GM23338 (cell line): ENCODE measurements around the gene FLYWCH1. TPM values are rescaled to one million over a fixed set of nuclear protein-coding genes. Genes with fewer than 3 reads are reported as not detected.

ENCODE experiments used
- ATAC-seq: fragments of 200-7000 bp; cut with Tn5 transposase; 3 replicates; pipeline ENCODE4 v1.9.1; 2020
- DNase-seq: peaks from one replicate; pipeline ENCODE4 v3.0.0-alpha.2; 2015; ENCODE audit warnings: low spot score
- H2AFZ ChIP-seq: fragments of 200-600 bp; sonication (generic); 2 replicates; pipeline ENCODE4 v1.8.0; 2016; ENCODE audit warnings: antibody characterized with exemption, mild to moderate bottlenecking, moderate library complexity
- H3F3A ChIP-seq: fragments of 200-600 bp; sonication (generic); replicated peaks from 2 replicates; pipeline ENCODE4 v1.8.0; 2017; ENCODE audit warnings: antibody characterized with exemption, mixed run types, low read depth
- H3K27ac ChIP-seq: fragments of 200-600 bp; sonication (generic); 2 replicates; pipeline ENCODE4 v1.6.1; 2016; ENCODE audit warnings: low read depth
- H3K27me3 ChIP-seq: fragments of 200-600 bp; sonication (generic); 2 replicates; pipeline ENCODE4 v1.8.0; 2016; ENCODE audit warnings: mild to moderate bottlenecking, mixed run types, moderate library complexity; ENCODE audit not compliant: insufficient read depth
- H3K36me3 ChIP-seq: fragments of 200-600 bp; sonication (generic); 2 replicates; pipeline ENCODE4 v1.8.0; 2016; ENCODE audit warnings: mild to moderate bottlenecking; ENCODE audit not compliant: insufficient read depth
- H3K4me1 ChIP-seq: fragments of 200-600 bp; sonication (generic); 2 replicates; pipeline ENCODE4 v1.8.0; 2016; ENCODE audit warnings: mild to moderate bottlenecking, moderate library complexity; ENCODE audit not compliant: insufficient read depth
- H3K4me2 ChIP-seq: fragments of 200-600 bp; sonication (generic); 2 replicates; pipeline ENCODE4 v1.7.1; 2017; ENCODE audit warnings: mixed run types
- H3K4me3 ChIP-seq: fragments of 200-600 bp; sonication (generic); 2 replicates; pipeline ENCODE4 v1.6.1; 2016; ENCODE audit warnings: mixed run types
- H3K79me2 ChIP-seq: fragments of 200-600 bp; sonication (generic); replicated peaks from 2 replicates; pipeline ENCODE4 v1.8.0; 2017; ENCODE audit warnings: mild to moderate bottlenecking; ENCODE audit not compliant: insufficient read depth
- H3K9me2 ChIP-seq: fragments of 200-600 bp; sonication (generic); 2 replicates; pipeline ENCODE4 v1.8.0; 2017; ENCODE audit not compliant: insufficient read depth
- H4K20me1 ChIP-seq: fragments of 200-600 bp; sonication (generic); replicated peaks from 2 replicates; pipeline ENCODE4 v1.8.0; 2017; ENCODE audit warnings: mild to moderate bottlenecking; ENCODE audit not compliant: insufficient read depth
- H3K27ac Mint-ChIP-seq: 2 replicates; pipeline ENCODE4 v1.8.0; 2020; ENCODE audit warnings: inconsistent platforms, mild to moderate bottlenecking, moderate library complexity, mixed read lengths
- H3K27me3 Mint-ChIP-seq: 3 replicates; pipeline ENCODE4 v1.8.0; 2022; ENCODE audit warnings: low read depth, mild to moderate bottlenecking, moderate library complexity, mixed read lengths, inconsistent platforms; ENCODE audit not compliant: insufficient read depth, poor library complexity
- H3K36me3 Mint-ChIP-seq: 3 replicates; pipeline ENCODE4 v1.8.0; 2021; ENCODE audit warnings: low read depth, mild to moderate bottlenecking, inconsistent platforms, moderate library complexity, mixed read lengths
- H3K4me1 Mint-ChIP-seq: 3 replicates; pipeline ENCODE4 v1.8.0; 2020; ENCODE audit warnings: mild to moderate bottlenecking, inconsistent platforms, mixed read lengths
- H3K4me3 Mint-ChIP-seq: 3 replicates; pipeline ENCODE4 v1.8.0; 2021; ENCODE audit warnings: moderate library complexity, mild to moderate bottlenecking, inconsistent platforms, mixed read lengths
- H3K9me3 Mint-ChIP-seq: 3 replicates; pipeline ENCODE4 v1.8.0; 2020; ENCODE audit warnings: moderate library complexity, mild to moderate bottlenecking, inconsistent platforms, mixed read lengths
- JUNB ChIP-seq: IDR thresholded peaks from one replicate; pipeline ENCODE4 v1.6.1; 2016; ENCODE audit warnings: antibody characterized with exemption; ENCODE audit not compliant: unreplicated experiment
- NANOG ChIP-seq: IDR thresholded peaks from 2 replicates; pipeline ENCODE4 v1.6.1; 2016; ENCODE audit warnings: antibody characterized with exemption, borderline replicate concordance
- POLR2AphosphoS5 ChIP-seq: IDR thresholded peaks from 2 replicates; pipeline ENCODE4 v1.6.1; 2016; ENCODE audit warnings: antibody characterized with exemption, low read depth
- REST ChIP-seq: IDR thresholded peaks from one replicate; pipeline ENCODE4 v1.6.1; 2018; ENCODE audit warnings: antibody characterized with exemption; ENCODE audit not compliant: unreplicated experiment
- STAT1 ChIP-seq: IDR thresholded peaks from one replicate; pipeline ENCODE4 v1.6.1; 2016; ENCODE audit warnings: antibody characterized with exemption; ENCODE audit not compliant: unreplicated experiment
- ZNF331 ChIP-seq: fragments of 250-450 bp; sonication (Bioruptor Pico); IDR thresholded peaks from 2 replicates; pipeline ENCODE4 v1.5.0; 2020; ENCODE audit warnings: low read depth, mild to moderate bottlenecking, moderate library complexity
- polyA plus RNA-seq: library from polyadenylated mRNA; unstranded; fragments of >200 nt; fragmentation: Nextera tagmentation; extraction: Ambion mirVana; gene quantifications from 2 replicates; pipeline ENCODE4 v1.2.1, GENCODE V29; 2016
- total RNA-seq: library from RNA; depleted of rRNA; stranded (reverse); fragments of >200 nt; shearing (Covaris generic); gene quantifications from 2 replicates; pipeline ENCODE4 v1.2.3, GENCODE V29; 2014
- TF ChIP-seq, protein P1 (sequence below), 2 experiments: fragments of 200-600 bp in 1 of 2; sonication (generic) in 1 of 2; conservative IDR thresholded peaks; 2 replicates each; pipeline versions ENCODE4 v1.5.1 to v1.6.1; 2016 to 2017; ENCODE audit warnings: antibody characterized with exemption in 2 of 2, low read depth in 2 of 2, mild to moderate bottlenecking in 2 of 2, moderate library complexity in 1 of 2
- TF ChIP-seq, protein P2 (sequence below): fragments of 250-450 bp; sonication (Bioruptor Pico); IDR thresholded peaks from 2 replicates; pipeline ENCODE4 v1.5.0; 2020; ENCODE audit warnings: mild to moderate bottlenecking, moderate library complexity

The FLYWCH1 gene
- total and polyA plus RNA-seq, 2 experiments from 2014 or later, result 6.0 to 29.3 TPM

- peaks cover 4% of the 10 kb centered on the region; the same call in 2 of the 3 replicates for H3K4me1 Mint-ChIP-seq
- Histone ChIP-seq H3K9me2 (no peaks in the 10 kb centered on the region), H2AFZ (no peak overlapping the region), H3K27me3 (no peaks in the 10 kb centered on the region), H4K20me1 (no peaks in the 10 kb centered on the region), H3K36me3 (no peaks in the 10 kb centered on the region), H3K27ac (no peak overlapping the region), H3F3A (0 out of 2 replicates have a peak, but pooled peaks cover 4% of the 10 kb centered on the region), H3K4me1 (no peaks in the 10 kb centered on the region; the same call in 1 of the 2 replicates), H3K4me3 (no peak overlapping the region), H3K4me2 (no peak overlapping the region), H3K79me2 (no peaks in the 10 kb centered on the region)
- TF ChIP-seq STAT1, result no peak
- TF ChIP-seq NANOG, result no peak
- no peak for TF ChIP-seq ZNF331 (CRISPR knock-in tag)
- no peak for TF ChIP-seq JUNB
- TF ChIP-seq POLR2AphosphoS5, result no peak
- H3K36me3 Mint-ChIP-seq, result no peaks in the 10 kb centered on the region; the same call in 2 of the 3 replicates
- H3K27me3 Mint-ChIP-seq, result peaks cover 15% of the 10 kb centered on the region
- H3K27ac Mint-ChIP-seq, result no peak overlapping the region
- H3K9me3 Mint-ChIP-seq, result no peaks in the 10 kb centered on the region
- no peak for DNase-seq
- ATAC-seq, result no peak
- no peak overlapping the region for H3K4me3 Mint-ChIP-seq
These were observed 11.1 kb upstream of the FLYWCH1 start for GRCh38 chr16:2900526-2901075.

DNA sequence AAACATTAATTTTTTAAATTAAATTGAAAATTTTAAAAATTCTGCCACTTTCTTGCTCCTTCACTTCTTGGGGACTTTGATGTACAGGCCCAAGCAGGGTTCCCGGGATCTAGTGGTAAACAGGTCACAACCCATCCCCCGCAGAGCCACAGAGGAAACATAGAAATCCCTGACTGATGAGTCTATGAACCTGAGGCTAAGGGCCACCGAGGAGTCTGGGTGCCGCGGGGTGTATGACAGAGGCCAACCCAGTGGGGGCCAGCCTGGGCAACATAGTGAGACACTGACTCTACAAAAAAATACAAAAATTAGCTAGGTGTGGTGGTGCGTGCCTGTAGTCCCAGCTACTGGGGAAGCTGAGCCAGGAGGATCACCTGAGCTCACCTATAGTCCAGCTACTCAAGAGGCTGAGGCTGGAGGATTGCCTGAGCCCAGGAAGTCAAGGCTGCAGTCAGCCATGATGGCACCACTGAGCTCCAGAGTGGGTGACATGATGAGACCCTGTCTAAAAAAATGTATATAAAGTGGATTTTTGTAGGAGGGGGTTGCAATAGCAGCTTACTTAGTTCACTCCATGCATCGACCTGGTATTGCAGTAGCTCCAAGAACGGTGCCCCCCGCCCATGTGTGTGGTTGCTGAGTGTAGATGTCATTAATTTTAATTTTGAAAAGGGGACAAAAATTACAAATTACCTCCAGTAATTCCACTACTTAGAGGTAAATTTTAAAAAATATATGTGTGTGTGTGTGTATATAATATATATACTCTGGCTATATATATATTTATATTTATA, 9.2 kb upstream of the FLYWCH1 start:
- no peaks in the 10 kb centered on the region for H3K27me3 ChIP-seq
- Mint-ChIP-seq H3K9me3 (peaks cover 10% of the 10 kb centered on the region), H3K27me3 (peaks cover 23% of the 10 kb centered on the region), H3K27ac (no peak overlapping the region), H3K36me3 (no peaks in the 10 kb centered on the region; the same call in 2 of the 3 replicates), H3K4me1 (peaks cover 15% of the 10 kb centered on the region), H3K4me3 (no peak overlapping the region)
- no peak overlapping the region for H3K4me2 ChIP-seq
- H3K4me3 ChIP-seq, result no peak overlapping the region
- H3K79me2 ChIP-seq, result no peaks in the 10 kb centered on the region
- ATAC-seq, result no peak
- peak; percentile 46 for DNase-seq
- H3F3A ChIP-seq, result peaks cover 4% of the 10 kb centered on the region; the same call in 1 of the 2 replicates
- no peaks in the 10 kb centered on the region for H3K9me2 ChIP-seq
- no peaks in the 10 kb centered on the region; the same call in 1 of the 2 replicates for H3K4me1 ChIP-seq
- H2AFZ ChIP-seq, result no peak overlapping the region
- H3K27ac ChIP-seq, result no peak overlapping the region
- no peaks in the 10 kb centered on the region for H3K36me3 ChIP-seq
- H4K20me1 ChIP-seq, result no peaks in the 10 kb centered on the region
- no peak for TF ChIP-seq NANOG
- no peak for TF ChIP-seq REST
- no peak for TF ChIP-seq ZNF331 (CRISPR knock-in tag)
- TF ChIP-seq, protein P1, sequence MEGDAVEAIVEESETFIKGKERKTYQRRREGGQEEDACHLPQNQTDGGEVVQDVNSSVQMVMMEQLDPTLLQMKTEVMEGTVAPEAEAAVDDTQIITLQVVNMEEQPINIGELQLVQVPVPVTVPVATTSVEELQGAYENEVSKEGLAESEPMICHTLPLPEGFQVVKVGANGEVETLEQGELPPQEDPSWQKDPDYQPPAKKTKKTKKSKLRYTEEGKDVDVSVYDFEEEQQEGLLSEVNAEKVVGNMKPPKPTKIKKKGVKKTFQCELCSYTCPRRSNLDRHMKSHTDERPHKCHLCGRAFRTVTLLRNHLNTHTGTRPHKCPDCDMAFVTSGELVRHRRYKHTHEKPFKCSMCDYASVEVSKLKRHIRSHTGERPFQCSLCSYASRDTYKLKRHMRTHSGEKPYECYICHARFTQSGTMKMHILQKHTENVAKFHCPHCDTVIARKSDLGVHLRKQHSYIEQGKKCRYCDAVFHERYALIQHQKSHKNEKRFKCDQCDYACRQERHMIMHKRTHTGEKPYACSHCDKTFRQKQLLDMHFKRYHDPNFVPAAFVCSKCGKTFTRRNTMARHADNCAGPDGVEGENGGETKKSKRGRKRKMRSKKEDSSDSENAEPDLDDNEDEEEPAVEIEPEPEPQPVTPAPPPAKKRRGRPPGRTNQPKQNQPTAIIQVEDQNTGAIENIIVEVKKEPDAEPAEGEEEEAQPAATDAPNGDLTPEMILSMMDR (conservative IDR thresholded peaks at IDR 0.05; ENCODE audit: low read depth in 2 of 2), result no peak
- TF ChIP-seq, protein P2, sequence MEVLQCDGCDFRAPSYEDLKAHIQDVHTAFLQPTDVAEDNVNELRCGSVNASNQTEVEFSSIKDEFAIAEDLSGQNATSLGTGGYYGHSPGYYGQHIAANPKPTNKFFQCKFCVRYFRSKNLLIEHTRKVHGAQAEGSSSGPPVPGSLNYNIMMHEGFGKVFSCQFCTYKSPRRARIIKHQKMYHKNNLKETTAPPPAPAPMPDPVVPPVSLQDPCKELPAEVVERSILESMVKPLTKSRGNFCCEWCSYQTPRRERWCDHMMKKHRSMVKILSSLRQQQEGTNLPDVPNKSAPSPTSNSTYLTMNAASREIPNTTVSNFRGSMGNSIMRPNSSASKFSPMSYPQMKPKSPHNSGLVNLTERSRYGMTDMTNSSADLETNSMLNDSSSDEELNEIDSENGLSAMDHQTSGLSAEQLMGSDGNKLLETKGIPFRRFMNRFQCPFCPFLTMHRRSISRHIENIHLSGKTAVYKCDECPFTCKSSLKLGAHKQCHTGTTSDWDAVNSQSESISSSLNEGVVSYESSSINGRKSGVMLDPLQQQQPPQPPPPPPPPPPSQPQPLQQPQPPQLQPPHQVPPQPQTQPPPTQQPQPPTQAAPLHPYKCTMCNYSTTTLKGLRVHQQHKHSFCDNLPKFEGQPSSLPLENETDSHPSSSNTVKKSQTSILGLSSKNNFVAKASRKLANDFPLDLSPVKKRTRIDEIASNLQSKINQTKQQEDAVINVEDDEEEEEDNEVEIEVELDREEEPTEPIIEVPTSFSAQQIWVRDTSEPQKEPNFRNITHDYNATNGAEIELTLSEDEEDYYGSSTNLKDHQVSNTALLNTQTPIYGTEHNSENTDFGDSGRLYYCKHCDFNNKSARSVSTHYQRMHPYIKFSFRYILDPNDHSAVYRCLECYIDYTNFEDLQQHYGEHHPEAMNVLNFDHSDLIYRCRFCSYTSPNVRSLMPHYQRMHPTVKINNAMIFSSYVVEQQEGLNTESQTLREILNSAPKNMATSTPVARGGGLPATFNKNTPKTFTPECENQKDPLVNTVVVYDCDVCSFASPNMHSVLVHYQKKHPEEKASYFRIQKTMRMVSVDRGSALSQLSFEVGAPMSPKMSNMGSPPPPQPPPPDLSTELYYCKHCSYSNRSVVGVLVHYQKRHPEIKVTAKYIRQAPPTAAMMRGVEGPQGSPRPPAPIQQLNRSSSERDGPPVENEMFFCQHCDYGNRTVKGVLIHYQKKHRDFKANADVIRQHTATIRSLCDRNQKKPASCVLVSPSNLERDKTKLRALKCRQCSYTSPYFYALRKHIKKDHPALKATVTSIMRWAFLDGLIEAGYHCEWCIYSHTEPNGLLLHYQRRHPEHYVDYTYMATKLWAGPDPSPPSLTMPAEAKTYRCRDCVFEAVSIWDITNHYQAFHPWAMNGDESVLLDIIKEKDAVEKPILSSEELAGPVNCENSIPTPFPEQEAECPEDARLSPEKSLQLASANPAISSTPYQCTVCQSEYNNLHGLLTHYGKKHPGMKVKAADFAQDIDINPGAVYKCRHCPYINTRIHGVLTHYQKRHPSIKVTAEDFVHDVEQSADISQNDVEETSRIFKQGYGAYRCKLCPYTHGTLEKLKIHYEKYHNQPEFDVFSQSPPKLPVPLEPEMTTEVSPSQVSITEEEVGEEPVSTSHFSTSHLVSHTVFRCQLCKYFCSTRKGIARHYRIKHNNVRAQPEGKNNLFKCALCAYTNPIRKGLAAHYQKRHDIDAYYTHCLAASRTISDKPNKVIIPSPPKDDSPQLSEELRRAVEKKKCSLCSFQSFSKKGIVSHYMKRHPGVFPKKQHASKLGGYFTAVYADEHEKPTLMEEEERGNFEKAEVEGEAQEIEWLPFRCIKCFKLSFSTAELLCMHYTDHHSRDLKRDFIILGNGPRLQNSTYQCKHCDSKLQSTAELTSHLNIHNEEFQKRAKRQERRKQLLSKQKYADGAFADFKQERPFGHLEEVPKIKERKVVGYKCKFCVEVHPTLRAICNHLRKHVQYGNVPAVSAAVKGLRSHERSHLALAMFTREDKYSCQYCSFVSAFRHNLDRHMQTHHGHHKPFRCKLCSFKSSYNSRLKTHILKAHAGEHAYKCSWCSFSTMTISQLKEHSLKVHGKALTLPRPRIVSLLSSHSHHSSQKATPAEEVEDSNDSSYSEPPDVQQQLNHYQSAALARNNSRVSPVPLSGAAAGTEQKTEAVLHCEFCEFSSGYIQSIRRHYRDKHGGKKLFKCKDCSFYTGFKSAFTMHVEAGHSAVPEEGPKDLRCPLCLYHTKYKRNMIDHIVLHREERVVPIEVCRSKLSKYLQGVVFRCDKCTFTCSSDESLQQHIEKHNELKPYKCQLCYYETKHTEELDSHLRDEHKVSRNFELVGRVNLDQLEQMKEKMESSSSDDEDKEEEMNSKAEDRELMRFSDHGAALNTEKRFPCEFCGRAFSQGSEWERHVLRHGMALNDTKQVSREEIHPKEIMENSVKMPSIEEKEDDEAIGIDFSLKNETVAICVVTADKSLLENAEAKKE (CRISPR knock-in tag), result no peak
- no peak for TF ChIP-seq STAT1
